IPS-20b (cell line): ENCODE results near the gene WDR38.

Source experiments
- H3K27ac ChIP-seq: one replicate; pipeline ENCODE4 v1.5.1; 2013; ENCODE audit warnings: low read length
- H3K27me3 ChIP-seq: 2 replicates; pipeline ENCODE4 v1.6.1; 2013; ENCODE audit warnings: mild to moderate bottlenecking, low read length, inconsistent platforms; ENCODE audit not compliant: insufficient read depth
- H3K36me3 ChIP-seq: 2 replicates; pipeline ENCODE4 v1.6.1; 2013; ENCODE audit warnings: low read depth, mild to moderate bottlenecking, inconsistent platforms, low read length, moderate library complexity; ENCODE audit not compliant: insufficient read depth
- H3K4me1 ChIP-seq: 2 replicates; pipeline ENCODE4 v1.6.1; 2013; ENCODE audit warnings: mild to moderate bottlenecking, control low read depth, inconsistent platforms, low read length, moderate library complexity; ENCODE audit not compliant: insufficient read depth
- H3K4me3 ChIP-seq: 2 replicates; pipeline ENCODE4 v1.5.1; 2013; ENCODE audit warnings: mild to moderate bottlenecking, low read length, inconsistent platforms
- H3K9ac ChIP-seq: 2 replicates; pipeline ENCODE4 v1.6.1; 2013; ENCODE audit warnings: low read depth, mild to moderate bottlenecking, inconsistent platforms, low read length, moderate library complexity
- H3K9me3 ChIP-seq: 2 replicates; pipeline ENCODE4 v1.6.1; 2013; ENCODE audit warnings: mild to moderate bottlenecking, low read depth, low read length, inconsistent platforms; ENCODE audit not compliant: insufficient read depth

Gene WDR38

DNA sequence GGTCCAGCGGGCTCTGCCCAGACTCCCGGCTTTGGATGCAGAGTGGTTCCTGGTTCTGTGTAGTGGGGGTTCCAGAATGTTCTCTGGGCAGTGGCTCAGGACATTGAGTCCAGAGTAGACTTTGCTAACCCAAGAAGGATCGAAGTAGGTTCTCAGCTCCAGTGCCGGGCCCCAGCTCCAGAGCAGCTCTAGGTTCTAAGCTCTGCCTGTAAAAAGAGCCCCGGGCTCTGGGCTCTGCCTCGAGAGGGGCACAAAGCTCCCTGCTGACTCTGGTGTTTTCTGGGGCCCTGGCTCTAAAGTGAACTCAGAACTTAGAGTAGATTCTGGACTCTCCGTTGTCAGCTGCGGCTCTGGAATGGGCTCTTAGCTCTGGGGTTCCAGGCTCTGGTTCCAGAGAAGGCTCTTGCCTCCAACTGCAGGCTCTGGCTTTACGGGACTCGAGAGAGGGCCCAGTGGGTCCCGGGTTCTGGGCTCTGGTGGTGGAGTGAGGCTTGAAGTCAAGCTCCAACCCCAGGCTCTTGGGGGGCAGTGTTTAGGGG lies 414 bp downstream of the WDR38 start:
- no peaks in the 10 kb centered on the region for H3K27me3 ChIP-seq
- peaks cover 21% of the 10 kb centered on the region for H3K36me3 ChIP-seq
- no peak overlapping the region for H3K27ac ChIP-seq
- no peaks in the 10 kb centered on the region; the same call in 1 of the 2 replicates for H3K4me1 ChIP-seq
- no peaks in the 10 kb centered on the region for H3K9me3 ChIP-seq
- peak overlapping the region; percentile 57; the same call in 1 of the 2 replicates for H3K4me3 ChIP-seq
- H3K9ac ChIP-seq = no peak overlapping the region

DNA sequence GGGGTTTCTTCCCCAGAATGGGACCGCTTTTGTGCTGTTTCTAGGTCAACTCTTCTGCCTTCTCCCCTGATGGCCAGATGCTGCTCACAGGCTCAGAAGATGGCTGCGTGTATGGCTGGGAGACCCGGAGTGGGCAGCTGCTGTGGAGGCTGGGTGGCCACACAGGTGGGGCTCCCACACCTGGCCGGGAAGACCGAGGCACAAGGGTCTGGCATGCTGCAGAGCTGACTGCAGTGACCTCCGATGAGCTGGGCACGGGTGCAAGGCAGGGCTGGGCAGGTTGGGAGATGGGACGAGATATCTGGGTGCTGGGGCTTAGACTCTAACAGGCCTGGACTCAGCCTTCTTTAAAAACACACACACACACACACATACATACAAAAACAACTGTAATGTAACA lies 901 bp downstream of the WDR38 start:
- H3K27me3 ChIP-seq = no peaks in the 10 kb centered on the region
- H3K36me3 ChIP-seq = peaks cover 26% of the 10 kb centered on the region
- no peak overlapping the region for H3K4me3 ChIP-seq
- H3K27ac ChIP-seq = no peak overlapping the region
- no peaks in the 10 kb centered on the region for H3K9me3 ChIP-seq
- H3K9ac ChIP-seq = no peak overlapping the region
- no peaks in the 10 kb centered on the region; the same call in 1 of the 2 replicates for H3K4me1 ChIP-seq

DNA sequence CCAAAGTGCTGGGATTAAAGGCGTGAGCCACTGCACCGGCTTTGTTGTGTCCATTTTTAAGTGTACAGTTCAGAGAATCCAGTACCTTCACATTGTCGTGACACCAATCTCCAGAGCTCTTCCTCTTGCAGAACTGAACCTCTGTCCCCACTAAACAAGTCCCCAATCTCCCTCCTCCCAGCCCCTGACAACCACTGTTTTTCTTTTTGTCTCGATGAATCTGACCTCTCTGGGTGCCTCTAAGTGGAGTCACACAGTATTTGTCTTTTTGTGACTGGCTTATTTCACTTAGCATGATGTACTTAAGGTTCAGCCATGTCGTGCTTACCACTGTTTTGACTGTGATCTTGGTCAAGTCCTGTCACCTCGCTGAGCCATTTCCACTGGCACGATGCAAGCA lies 1.6 kb downstream of the WDR38 start:
- Histone ChIP-seq H3K4me1 (no peaks in the 10 kb centered on the region; the same call in 1 of the 2 replicates), H3K9ac (no peak overlapping the region), H3K4me3 (no peak overlapping the region), H3K36me3 (peaks cover 32% of the 10 kb centered on the region), H3K27ac (no peak overlapping the region), H3K27me3 (no peaks in the 10 kb centered on the region), H3K9me3 (no peaks in the 10 kb centered on the region)

DNA sequence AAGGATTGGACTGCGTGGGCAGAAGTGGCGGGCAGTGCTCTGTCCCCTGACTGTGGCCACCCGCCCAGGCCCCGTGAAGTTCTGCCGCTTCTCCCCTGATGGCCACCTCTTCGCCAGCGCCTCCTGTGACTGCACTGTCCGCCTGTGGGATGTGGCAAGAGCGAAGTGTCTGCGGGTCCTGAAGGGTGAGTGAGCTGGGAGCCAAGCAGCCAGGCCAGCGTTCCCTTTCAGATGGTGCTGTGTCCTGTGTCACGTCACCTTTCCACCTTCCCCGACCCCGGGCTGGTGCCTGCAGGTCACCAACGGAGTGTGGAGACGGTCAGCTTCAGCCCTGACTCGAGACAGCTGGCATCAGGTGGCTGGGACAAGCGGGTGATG lies 2.3 kb downstream of the WDR38 start:
- H3K27me3 ChIP-seq = no peaks in the 10 kb centered on the region
- H3K9me3 ChIP-seq = no peaks in the 10 kb centered on the region
- H3K27ac ChIP-seq = no peak overlapping the region
- no peak overlapping the region for H3K9ac ChIP-seq
- H3K4me1 ChIP-seq = peaks cover 3% of the 10 kb centered on the region
- peaks cover 40% of the 10 kb centered on the region for H3K36me3 ChIP-seq
- H3K4me3 ChIP-seq = no peak overlapping the region

DNA sequence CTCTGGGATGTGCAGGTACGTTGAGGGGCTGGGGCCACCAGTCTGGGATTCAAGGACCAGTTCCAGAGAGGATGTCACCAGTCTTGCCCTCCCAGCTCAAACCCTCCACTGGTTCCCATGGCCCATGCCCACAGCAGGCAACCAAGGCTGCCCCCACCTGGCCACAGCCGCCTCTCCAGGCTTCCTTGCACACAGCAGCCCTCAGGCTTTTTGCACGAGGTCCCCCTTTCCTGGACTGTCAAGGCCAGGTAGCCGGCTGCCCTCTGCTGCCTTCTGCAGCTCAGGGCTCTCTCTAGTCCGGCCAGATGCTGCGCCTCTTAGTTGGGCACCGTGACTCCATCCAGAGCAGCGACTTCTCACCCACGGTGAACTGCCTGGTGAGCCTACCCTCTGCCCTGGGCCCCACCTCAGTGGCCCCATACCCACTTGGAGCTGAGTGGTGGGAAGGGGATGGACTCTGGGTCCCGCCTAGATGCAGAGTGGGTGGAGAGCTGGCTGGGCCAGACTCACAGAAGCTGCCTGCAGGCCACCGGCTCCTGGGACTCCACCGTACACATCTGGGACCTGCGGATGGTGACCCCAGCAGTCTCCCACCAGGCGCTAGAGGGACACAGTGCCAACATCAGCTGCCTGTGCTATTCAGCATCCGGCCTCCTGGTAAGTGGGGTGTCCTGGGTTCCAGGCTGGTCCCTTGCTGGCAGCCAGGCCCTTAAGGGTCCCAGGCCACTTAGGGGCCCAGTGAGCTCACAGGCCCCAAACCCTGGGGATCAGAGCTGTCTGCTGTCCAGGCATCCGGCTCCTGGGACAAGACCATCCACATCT lies 2.9 kb downstream of the WDR38 start:
- H3K9me3 ChIP-seq = no peaks in the 10 kb centered on the region
- H3K27ac ChIP-seq = no peak overlapping the region
- H3K9ac ChIP-seq = no peak overlapping the region
- peaks cover 46% of the 10 kb centered on the region for H3K36me3 ChIP-seq
- no peaks in the 10 kb centered on the region for H3K27me3 ChIP-seq
- peaks cover 5% of the 10 kb centered on the region for H3K4me1 ChIP-seq
- no peak overlapping the region for H3K4me3 ChIP-seq

DNA sequence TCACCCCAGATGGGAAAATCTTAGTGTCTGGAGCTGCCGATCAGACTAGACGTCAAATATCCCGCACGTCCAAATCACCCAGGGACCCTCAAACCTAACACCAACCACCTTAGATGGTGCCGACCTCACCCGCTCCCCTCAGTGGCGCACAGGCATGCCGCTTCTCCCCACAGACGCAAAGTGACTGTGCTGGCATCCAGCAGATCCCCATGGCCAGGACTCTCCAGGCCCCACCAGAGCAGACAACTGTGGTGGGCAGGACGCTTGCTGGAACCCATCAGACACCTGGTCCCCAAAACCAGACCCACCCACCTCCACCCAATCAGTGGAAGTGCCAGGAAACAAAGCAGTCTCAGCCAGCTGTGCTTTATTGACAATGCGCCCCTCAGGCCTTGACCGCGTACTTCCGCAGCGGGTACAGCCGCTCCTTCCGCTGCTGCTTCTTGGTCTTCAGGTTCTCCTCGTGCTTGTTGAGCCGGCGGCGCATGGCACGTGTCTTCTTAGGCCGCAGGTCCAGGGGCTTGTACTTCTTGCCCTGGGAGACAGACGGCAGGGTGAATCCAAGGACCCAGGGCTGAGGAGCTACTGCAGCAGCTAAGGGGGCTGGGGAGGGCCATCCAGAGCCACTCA lies 4.4 kb downstream of the WDR38 start:
- Histone ChIP-seq H3K9me3 (no peaks in the 10 kb centered on the region), H3K4me3 (no peak overlapping the region), H3K4me1 (peaks cover 5% of the 10 kb centered on the region), H3K36me3 (peaks cover 48% of the 10 kb centered on the region), H3K27ac (no peak overlapping the region), H3K27me3 (no peaks in the 10 kb centered on the region), H3K9ac (no peak overlapping the region)

DNA sequence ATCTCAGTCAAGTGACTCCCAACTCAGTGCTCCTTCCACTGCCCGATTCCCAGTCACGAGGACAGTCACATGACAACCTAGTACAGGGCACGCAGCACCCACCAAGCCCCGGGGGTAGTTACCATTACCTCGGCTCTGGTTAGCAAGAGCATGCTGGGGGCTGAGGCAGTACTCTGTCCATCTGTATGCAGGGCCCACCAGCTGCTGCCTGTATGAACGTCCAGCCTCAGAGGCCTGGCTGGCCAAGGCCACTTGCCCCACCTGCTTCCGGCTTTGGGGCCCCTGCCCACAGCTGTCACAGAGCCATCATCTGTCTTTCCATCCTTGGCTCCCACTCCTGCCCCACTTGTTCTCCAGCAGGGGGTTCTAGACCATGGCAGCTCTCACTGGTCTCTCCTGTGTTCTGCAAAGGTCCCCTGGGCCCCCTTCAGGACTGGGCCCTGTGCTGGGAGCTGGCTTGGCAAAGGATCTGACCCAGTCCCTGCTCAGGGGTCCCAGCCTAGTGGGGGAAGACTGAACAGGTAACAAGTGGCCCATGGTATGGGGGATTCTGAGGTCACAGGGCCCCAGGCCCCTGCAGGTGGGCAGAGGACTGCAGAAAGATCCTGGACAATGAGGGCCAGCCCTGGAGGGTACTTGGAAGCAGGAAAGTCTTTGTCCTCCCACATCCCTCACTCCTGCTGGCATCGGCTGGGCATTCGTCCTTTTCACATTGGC lies 5.2 kb downstream of the WDR38 start:
- H3K36me3 ChIP-seq = peaks cover 48% of the 10 kb centered on the region
- peaks cover 5% of the 10 kb centered on the region for H3K4me1 ChIP-seq
- no peak overlapping the region for H3K27ac ChIP-seq
- H3K9ac ChIP-seq = no peak overlapping the region; the same call in 1 of the 2 replicates
- H3K9me3 ChIP-seq = no peaks in the 10 kb centered on the region
- H3K4me3 ChIP-seq = 0 out of 2 replicates have a peak overlapping the region, but pooled peaks have one; percentile 94
- H3K27me3 ChIP-seq = no peaks in the 10 kb centered on the region

DNA sequence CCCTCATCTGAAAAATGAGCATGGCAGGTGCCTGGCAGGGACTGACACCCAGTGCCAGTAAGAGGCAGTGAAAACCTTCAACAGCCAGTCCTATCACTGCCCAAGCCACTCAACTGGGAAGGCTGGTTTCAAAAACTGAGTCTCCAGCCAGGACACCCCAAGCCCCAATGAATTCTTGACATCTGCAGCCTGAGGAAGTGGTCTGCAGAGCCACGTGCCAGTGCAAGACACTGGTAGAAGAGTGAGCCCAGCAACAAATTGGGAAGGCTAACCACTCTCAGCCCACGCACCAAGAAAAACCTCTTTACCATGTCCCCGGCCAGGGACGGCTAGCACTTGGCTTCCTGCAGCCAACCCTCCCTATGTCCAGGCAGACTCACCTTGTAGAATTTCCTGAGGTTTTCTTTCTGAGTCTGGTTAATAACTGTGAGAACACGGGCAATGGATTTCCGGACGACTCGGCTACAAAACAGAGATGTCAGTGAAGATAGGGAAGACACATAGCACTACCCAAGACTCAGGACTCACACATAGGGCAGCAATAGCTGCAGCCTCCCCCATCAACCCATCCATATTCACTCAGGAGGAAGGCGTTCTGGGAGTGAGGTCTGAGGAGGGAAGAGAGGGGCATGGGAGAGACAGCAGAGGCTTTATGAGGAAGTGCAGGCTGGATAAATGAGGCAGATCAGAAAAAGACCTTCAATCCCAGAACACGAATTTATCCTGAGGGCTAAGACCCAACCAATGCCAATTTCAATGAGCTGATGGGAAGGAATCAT lies 6.7 kb downstream of the WDR38 start:
- Histone ChIP-seq H3K27ac (no peak overlapping the region), H3K9ac (peak overlapping the region; percentile 96), H3K27me3 (no peaks in the 10 kb centered on the region), H3K9me3 (no peaks in the 10 kb centered on the region), H3K4me1 (peaks cover 5% of the 10 kb centered on the region), H3K36me3 (peaks cover 48% of the 10 kb centered on the region), H3K4me3 (peak overlapping the region; percentile 94)

DNA sequence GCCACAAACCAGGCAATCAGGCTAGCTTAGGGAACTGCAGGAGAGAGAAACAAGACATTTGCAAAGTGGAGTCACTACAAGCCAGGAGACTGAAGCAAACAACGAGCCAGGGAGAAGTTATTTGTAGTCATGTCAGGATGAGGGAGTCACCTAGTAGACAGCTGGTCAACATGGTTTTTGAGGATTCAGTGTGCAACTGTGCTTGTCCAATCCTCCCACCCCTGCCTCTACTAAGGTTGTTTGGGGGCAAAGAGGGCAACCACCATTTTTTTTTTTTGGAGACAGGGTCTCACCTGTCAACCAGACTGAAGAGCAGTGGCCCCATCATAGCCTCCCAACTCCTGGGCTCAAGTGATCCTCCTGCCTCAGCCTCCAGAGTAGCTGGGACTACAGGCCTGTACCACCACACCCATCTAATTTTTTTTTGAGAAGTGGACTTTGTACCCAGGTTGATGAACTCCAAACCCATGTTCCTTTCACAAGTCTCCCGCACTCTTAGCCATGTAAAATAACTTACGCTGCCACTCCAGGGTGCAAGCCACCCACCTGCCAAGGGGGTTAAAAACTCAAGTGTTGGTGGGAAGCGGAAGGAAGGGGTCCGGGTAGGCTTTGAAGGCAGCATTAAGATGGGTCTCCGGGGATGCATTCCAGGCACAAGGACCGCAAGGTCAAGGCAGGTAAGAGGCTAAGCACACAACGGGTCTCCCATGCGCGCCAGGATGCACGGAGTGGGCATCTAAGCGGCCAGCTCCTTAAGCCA lies 7.5 kb downstream of the WDR38 start:
- peak overlapping the region; percentile 94 for H3K4me3 ChIP-seq
- H3K9me3 ChIP-seq = no peaks in the 10 kb centered on the region

DNA sequence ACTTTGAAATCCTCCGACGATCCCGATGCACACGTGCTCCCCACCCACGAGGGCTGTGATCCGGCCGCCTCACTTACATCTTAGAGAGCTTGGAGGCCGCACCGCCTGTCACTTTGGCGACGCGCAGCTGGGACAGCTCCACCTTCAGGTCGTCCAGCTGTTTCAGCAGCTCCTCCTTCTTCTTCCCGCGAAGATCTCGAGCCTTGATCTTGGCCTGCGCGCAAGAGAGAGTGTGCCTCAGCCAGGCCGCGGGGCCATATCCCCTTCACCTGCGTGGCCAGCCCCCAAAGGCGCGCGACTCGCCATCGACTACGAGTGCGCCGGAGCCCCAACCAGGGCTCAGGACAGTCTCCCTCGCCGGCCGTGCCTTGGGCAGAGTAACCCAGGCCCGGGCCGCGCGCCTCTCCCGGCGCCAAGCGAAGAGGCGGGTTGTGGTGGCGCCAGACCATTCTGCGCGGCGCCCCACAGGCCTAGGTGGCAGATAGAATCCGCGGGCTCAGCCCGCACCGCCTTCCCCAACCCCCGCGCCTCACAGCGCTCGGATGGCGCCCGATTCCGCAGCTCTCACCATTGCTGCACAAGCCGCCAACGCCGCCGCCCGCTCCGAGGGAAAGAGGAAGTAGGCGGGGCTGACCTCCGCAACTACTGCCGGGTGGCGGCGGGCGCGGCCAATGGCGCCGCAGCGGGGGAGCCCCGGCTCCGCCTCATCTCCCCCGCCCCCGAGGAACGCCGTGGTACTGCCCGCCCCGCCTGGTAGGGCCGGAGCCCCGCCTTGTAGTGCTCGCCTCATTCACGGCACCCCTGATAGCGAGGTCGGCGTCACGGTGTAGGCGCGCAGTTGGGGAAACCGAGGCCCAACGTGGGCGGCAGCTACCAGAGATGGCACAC lies 8.3 kb downstream of the WDR38 start, which contains the start of the genes ARPC5L and RPL35:
Gene ARPC5L, plus strand, starts transcription at position 789 of the 888 bp plus-strand sequence. CDS start 7,161 bp downstream, outside the sequence.
Gene RPL35, minus strand, starts transcription at position 616 of the 888 bp plus-strand sequence. Its CDS starts 45 bp downstream, at position 571.
- H3K27me3 ChIP-seq = no peaks in the 10 kb centered on the region
- H3K36me3 ChIP-seq = peaks cover 48% of the 10 kb centered on the region
- H3K9me3 ChIP-seq = no peaks in the 10 kb centered on the region
- peak within 1 kb of the TSS; percentile 83 for H3K27ac ChIP-seq
- peak within 1 kb of the TSS; percentile 96 for H3K9ac ChIP-seq
- H3K4me3 ChIP-seq = peak within 1 kb of the TSS; percentile 94
- H3K4me1 ChIP-seq = peaks cover 5% of the 10 kb centered on the region

More for the DNA sequence above, 7.5 kb downstream of the WDR38 start:
- H3K4me1 ChIP-seq = peaks cover 5% of the 10 kb centered on the region
- no peaks in the 10 kb centered on the region for H3K27me3 ChIP-seq
- peak overlapping the region; percentile 83 for H3K27ac ChIP-seq
- peaks cover 48% of the 10 kb centered on the region for H3K36me3 ChIP-seq
- H3K9ac ChIP-seq = peak overlapping the region; percentile 96
